Endothelial cell of umbilical vein (primary cell): ENCODE measurements around the gene BANK1. TPM values are rescaled to one million over a fixed set of nuclear protein-coding genes. Genes with fewer than 3 reads are reported as not detected.

ENCODE experiments used
- BruUV-seq: library from RNA; stranded (reverse); fragments of 400-500 nt; replicated peaks from 2 replicates; lab custom pipeline; 2021; lab: Mats Ljungman, UMichigan
- CTCF ChIA-PET: fragments of 300-600, 350-600 bp; sonication (Branson Sonifier 250); formaldehyde crosslinking; loops from one replicate; lab custom pipeline; 2021; ENCODE audit warnings: antibody characterized with exemption, inconsistent platforms; lab: Charles Lee
- POLR2A ChIA-PET: fragments of 300-600, 350-600 bp; sonication (Branson Sonifier 250); formaldehyde crosslinking; loops from one replicate; lab custom pipeline; 2021; ENCODE audit warnings: antibody characterized with exemption, inconsistent platforms; lab: Charles Lee
- DNase-seq: peaks from one replicate; pipeline ENCODE4 v3.0.0-alpha.2; 2011; ENCODE audit warnings: low read depth, low spot score
- FAIRE-seq: peaks from 2 replicates; lab custom pipeline; 2011; peaks lifted over from hg19 to GRCh38; lab: Jason Lieb, UNC
- H2AFZ ChIP-seq: 2 replicates; pipeline ENCODE4 v1.6.0; 2012; ENCODE audit warnings: low read depth, low read length, control low read depth, inconsistent platforms
- H3K27ac ChIP-seq: 2 replicates; pipeline ENCODE4 v1.5.1; 2011; ENCODE audit warnings: low read depth, mild to moderate bottlenecking, control low read depth, low read length, moderate library complexity; ENCODE audit not compliant: insufficient read depth
- H3K27me3 ChIP-seq, 2 experiments: 2 replicates each; pipeline versions ENCODE4 v1.6.0 to v1.6.1; 2011; ENCODE audit warnings: low read length in 2 of 2, mixed read lengths in 1 of 2; ENCODE audit not compliant: control insufficient read depth in 2 of 2, insufficient read depth in 2 of 2
- H3K36me3 ChIP-seq, 2 experiments: 2 replicates in 1 of 2; 3 replicates in 1 of 2; pipeline ENCODE4 v1.5.1; 2011; ENCODE audit warnings: low read length in 2 of 2, mild to moderate bottlenecking in 1 of 2, moderate library complexity in 1 of 2; ENCODE audit not compliant: control insufficient read depth in 2 of 2, insufficient read depth in 2 of 2; ENCODE audit errors: extremely low read depth in 1 of 2
- H3K4me1 ChIP-seq: 3 replicates; pipeline ENCODE4 v1.5.1; 2011; ENCODE audit warnings: mild to moderate bottlenecking, low read length; ENCODE audit not compliant: control insufficient read depth, insufficient read depth; ENCODE audit errors: extremely low read depth
- H3K4me2 ChIP-seq: 2 replicates; pipeline ENCODE4 v1.6.1; 2011; ENCODE audit warnings: low read length, control low read depth, mixed read lengths; ENCODE audit not compliant: insufficient read depth
- H3K4me3 ChIP-seq, 3 experiments: fragments of 200-600 bp in 1 of 3; sonication (generic), shearing (Covaris generic) in 1 of 3; replicated peaks in 1 of 3; 2 replicates each; pipeline ENCODE4 v1.5.1; 2011 to 2016; ENCODE audit warnings: control low read depth in 3 of 3, low read length in 3 of 3, mild to moderate bottlenecking in 2 of 3, inconsistent platforms in 1 of 3, low read depth in 1 of 3, moderate library complexity in 1 of 3; ENCODE audit not compliant: insufficient read depth in 1 of 3
- H3K79me2 ChIP-seq: 2 replicates; pipeline ENCODE4 v1.6.0; 2012; ENCODE audit warnings: low read length, inconsistent platforms; ENCODE audit not compliant: control insufficient read depth, insufficient read depth
- H3K9ac ChIP-seq: replicated peaks from 2 replicates; pipeline ENCODE3; 2011; ENCODE audit warnings: low read length, control low read depth; ENCODE audit not compliant: insufficient read depth; ENCODE audit errors: extremely low read depth
- H3K9me1 ChIP-seq: replicated peaks from 3 replicates; pipeline ENCODE4 v1.6.0; 2011; ENCODE audit warnings: mild to moderate bottlenecking, low read length; ENCODE audit not compliant: control insufficient read depth, insufficient read depth; ENCODE audit errors: extremely low read depth
- H3K9me3 ChIP-seq: replicated peaks from 2 replicates; pipeline ENCODE4 v1.5.1; 2012; ENCODE audit warnings: low read length, inconsistent platforms; ENCODE audit not compliant: control insufficient read depth, insufficient read depth
- H4K20me1 ChIP-seq: replicated peaks from 2 replicates; pipeline ENCODE3; 2011; ENCODE audit warnings: mild to moderate bottlenecking, low read length; ENCODE audit not compliant: control insufficient read depth, insufficient read depth; ENCODE audit errors: extremely low read depth
- CTCF ChIP-seq, 2 donors: IDR thresholded peaks; 1 replicate in 1 of 2; 2 replicates in 1 of 2; pipeline ENCODE4 v1.5.1; 2011; ENCODE audit warnings: low read length in 2 of 2, mild to moderate bottlenecking in 2 of 2, moderate library complexity in 2 of 2, control low read depth in 1 of 2, inconsistent platforms in 1 of 2, low read depth in 1 of 2; ENCODE audit not compliant: insufficient read depth in 1 of 2; ENCODE audit errors: extremely low read depth in 1 of 2
- EZH2 ChIP-seq: IDR thresholded peaks from 2 replicates; pipeline ENCODE4 v1.6.1; 2012; ENCODE audit warnings: borderline replicate concordance, low read depth, mild to moderate bottlenecking, moderate library complexity, low read length, inconsistent platforms; ENCODE audit not compliant: severe bottlenecking
- FOS ChIP-seq: IDR thresholded peaks from 2 replicates; pipeline ENCODE4 v1.6.1; 2011; ENCODE audit warnings: mild to moderate bottlenecking, low read length, moderate library complexity, borderline replicate concordance; ENCODE audit not compliant: insufficient read depth
- GATA2 ChIP-seq: IDR thresholded peaks from 2 replicates; pipeline ENCODE4 v1.7.0; 2011; ENCODE audit warnings: low read depth, mild to moderate bottlenecking, moderate library complexity, mixed read lengths, low read length; ENCODE audit not compliant: insufficient read length, insufficient read depth
- JUN ChIP-seq: IDR thresholded peaks from 2 replicates; pipeline ENCODE4 v1.6.1; 2011; ENCODE audit warnings: borderline replicate concordance, low read depth; ENCODE audit not compliant: insufficient read length, insufficient read depth
- MAX ChIP-seq: IDR thresholded peaks from 2 replicates; pipeline ENCODE4 v1.6.1; 2011; ENCODE audit not compliant: insufficient read depth, insufficient read length
- MYC ChIP-seq: IDR thresholded peaks from one replicate; pipeline ENCODE4 v1.6.1; 2011; ENCODE audit warnings: mild to moderate bottlenecking, low read depth, low read length
- POLR2A ChIP-seq: IDR thresholded peaks from 2 replicates; pipeline ENCODE4 v1.6.1; 2012; ENCODE audit warnings: low read depth, mild to moderate bottlenecking, control low read depth, low read length
- POLR2AphosphoS5 ChIP-seq: IDR thresholded peaks from 2 replicates; pipeline ENCODE4 v1.6.1; 2012; ENCODE audit warnings: low read depth, mild to moderate bottlenecking, control low read depth, low read length, moderate library complexity; ENCODE audit not compliant: insufficient read depth
- dilution Hi-C: fragments of 300-500 bp; cut with MboI; formaldehyde crosslinking; loops from one replicate; pipeline ENCODE4 v1.15.0; 2019; ENCODE audit warnings: low sequenced_read_pairs; ENCODE audit not compliant: extremely low pct_ligation_motif_present
- intact Hi-C: fragments of 100-400 bp; cut with micrococcal nuclease; formaldehyde crosslinking; loops from one replicate; pipeline ENCODE4 v1.10.0; 2022
- polyA plus RNA-seq, 4 experiments: library from polyadenylated mRNA; depleted of rRNA in 3 of 4; stranded (reverse) in 3 of 4; unstranded in 1 of 4; fragments of >200 nt; gene quantifications; 2 replicates each; pipeline versions ENCODE4 v1.2.1 to v1.2.3, GENCODE V29; 2011 to 2012; ENCODE audit warnings: missing spikeins in 1 of 4
- total RNA-seq: library from RNA; stranded (reverse); gene quantifications from 2 replicates; pipeline ENCODE4 v1.2.3, GENCODE V29; 2021

Gene BANK1
- total and polyA plus RNA-seq, 2 donors (not counting 3 experiments of a cell fraction or from before 2014, with no cell fraction given), result 0.29 to 0.32 TPM

- no peak overlapping the region for H3K4me3 ChIP-seq
- TF ChIP-seq POLR2A (no peak), EZH2 (no peak), POLR2AphosphoS5 (no peak), MAX (no peak), CTCF (IDR thresholded peaks at IDR 0.05; ENCODE audit: extremely low read depth in 1 of 2, insufficient read depth in 1 of 2, low read depth in 1 of 2, low read length in 2 of 2) (no peak), GATA2 (no peak)
- no peaks in the 10 kb centered on the region for H3K36me3 ChIP-seq
- no peak overlapping the region for H3K27ac ChIP-seq
- POLR2A ChIA-PET, result no interaction called here
- dilution Hi-C loops, result no loop called here
- no peaks in the 10 kb centered on the region for H3K79me2 ChIP-seq
- no peaks in the 10 kb centered on the region for H3K27me3 ChIP-seq
- no peaks in the 10 kb centered on the region for H3K9me3 ChIP-seq
- DNase-seq (no peak), FAIRE-seq (no peak)
- no TSS peak for BruUV-seq
- CTCF ChIA-PET, result no interaction called here
- no peak overlapping the region for H3K9ac ChIP-seq
- H3K9me1 ChIP-seq, result no peaks in the 10 kb centered on the region
- no peaks in the 10 kb centered on the region for H4K20me1 ChIP-seq
- intact Hi-C loops, result no loop called here
- H2AFZ ChIP-seq, result no peak overlapping the region
- H3K4me2 ChIP-seq, result no peak overlapping the region
- peaks cover 5% of the 10 kb centered on the region for H3K4me1 ChIP-seq
Measured at GRCh38 chr4:101858641-101859040, 68.1 kb downstream of the BANK1 start.

- no peak for TF ChIP-seq EZH2
- no peak for TF ChIP-seq MAX
- TF ChIP-seq POLR2AphosphoS5, result no peak
- TF ChIP-seq MYC, result no peak
- TF ChIP-seq CTCF (IDR thresholded peaks at IDR 0.05; ENCODE audit: extremely low read depth in 1 of 2, insufficient read depth in 1 of 2, low read depth in 1 of 2, low read length in 2 of 2), result no peak
- no peak for TF ChIP-seq POLR2A
- no peak for TF ChIP-seq GATA2
- TF ChIP-seq JUN, result no peak
- TF ChIP-seq FOS, result no peak
- POLR2A ChIA-PET, result no interaction called here
- no peaks in the 10 kb centered on the region for H3K27me3 ChIP-seq
- CTCF ChIA-PET, result no interaction called here
- H3K9me3 ChIP-seq, result no peaks in the 10 kb centered on the region
- intact Hi-C loops (no loop called here), dilution Hi-C loops (no loop called here)
- peaks cover 5% of the 10 kb centered on the region for H3K4me1 ChIP-seq
- H3K36me3 ChIP-seq, result no peaks in the 10 kb centered on the region
- H3K9me1 ChIP-seq, result no peaks in the 10 kb centered on the region
- peak overlapping the region; percentile 25 for H3K4me2 ChIP-seq
- H4K20me1 ChIP-seq, result no peaks in the 10 kb centered on the region
- peak; percentile 69 for DNase-seq
- no peak overlapping the region for H3K4me3 ChIP-seq
- H3K79me2 ChIP-seq, result no peaks in the 10 kb centered on the region
- no peak for FAIRE-seq
- no peak overlapping the region for H2AFZ ChIP-seq
- H3K27ac ChIP-seq, result no peak overlapping the region
- no TSS peak for BruUV-seq
- H3K9ac ChIP-seq, result no peak overlapping the region
Measured at GRCh38 chr4:101862595-101862994, 72.1 kb downstream of the BANK1 start.
